Activated T-helper 1 cell treated with anti-CD3 and anti-CD28 coated beads, Interleukin-2, amount 50 U/mL, for 16 hours (primary cell): ENCODE measurements around the gene TBC1D2.
A peak's percentile ranks its signal among the peaks of the same experiment; 100 is the strongest.
"Not testable (repeated sequence)": the region's sequence is repeated elsewhere in the genome, so short reads cannot be mapped to it uniquely, and the experiment has no call there.

Experiments used
- DNase-seq, 2 donors: peaks; one replicate each; pipeline ENCODE4 v3.0.0-alpha.2; 2020; ENCODE audit warnings: low read depth in 1 of 2, low spot score in 1 of 2

The TBC1D2 gene

DNA sequence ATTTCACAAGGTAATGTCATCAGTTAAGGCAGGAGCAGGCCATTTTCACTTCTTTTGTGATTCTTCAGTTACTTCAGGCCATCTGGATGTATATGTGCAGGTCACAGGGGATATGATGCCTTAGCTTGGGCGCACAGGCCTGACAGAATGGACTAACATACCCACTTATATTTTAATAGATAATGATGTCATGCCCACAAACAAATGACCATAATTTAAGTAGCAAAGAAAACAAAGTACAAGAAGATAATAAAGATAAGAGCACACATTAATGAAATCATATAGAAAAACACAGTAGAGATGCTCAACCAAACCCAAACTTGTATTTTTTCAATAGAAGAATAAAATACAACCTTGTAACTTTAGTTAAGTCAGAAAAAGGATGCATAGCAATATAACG is 19.7 kb upstream of the TBC1D2 start:
- DNase-seq = no peak

DNA sequence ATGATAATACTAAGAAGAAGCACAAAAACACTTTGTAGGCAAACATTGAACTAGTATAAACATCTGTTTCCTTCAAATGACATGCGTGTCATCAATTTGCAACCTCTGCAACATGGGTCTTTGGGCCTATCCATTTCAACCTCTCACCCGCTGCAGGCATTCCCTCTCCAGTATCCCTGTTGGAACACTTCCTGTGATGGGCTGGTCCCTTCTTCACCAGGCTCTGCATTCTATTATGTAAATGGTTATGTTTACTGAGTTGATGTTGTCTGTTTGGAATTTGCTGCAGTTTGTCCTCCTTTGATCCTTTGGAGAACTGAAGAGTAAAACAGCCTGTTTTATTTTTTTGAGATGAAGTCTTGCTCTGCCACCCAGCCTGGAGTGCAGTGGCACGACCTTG is 16.6 kb upstream of the TBC1D2 start:
- no peak for DNase-seq

DNA sequence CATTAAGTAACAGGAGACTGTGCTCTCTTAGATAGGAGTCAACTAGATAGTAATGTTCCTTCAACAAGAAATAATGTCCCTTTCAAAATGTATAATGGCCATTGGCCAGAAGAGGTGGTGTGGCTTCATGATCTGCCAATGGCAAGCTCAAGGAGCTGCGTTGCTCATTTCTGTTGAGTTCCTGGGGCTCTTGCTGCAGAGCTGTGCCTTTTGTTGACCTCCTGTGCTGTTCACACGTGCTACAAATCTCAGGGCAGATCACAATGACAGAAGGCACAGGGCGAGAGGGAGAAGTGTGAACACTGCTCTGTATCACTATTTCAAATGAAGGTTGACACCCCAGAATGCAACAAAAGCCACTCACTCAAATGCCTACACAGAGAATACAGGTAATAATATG is 16.0 kb upstream of the TBC1D2 start:
- DNase-seq = no peak

DNA sequence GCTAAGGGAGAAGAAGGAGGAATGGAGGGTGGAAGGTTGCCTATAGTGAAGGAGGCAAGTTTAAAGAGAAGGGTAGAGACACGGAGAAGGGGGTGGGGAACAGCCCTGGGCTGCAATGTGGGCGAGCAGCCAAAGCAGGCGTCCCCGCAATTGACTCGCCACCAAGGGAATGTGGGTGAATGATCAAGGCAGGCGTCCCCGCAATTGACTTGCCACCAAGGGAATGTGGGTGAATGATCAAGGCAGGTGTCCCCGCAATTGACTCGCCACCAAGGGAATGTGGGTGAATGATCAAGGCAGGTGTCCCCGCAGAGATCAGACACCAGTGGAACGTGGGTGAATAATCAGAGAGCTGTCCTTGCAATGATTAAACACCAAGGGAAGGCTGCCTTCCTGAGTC is 14.8 kb upstream of the TBC1D2 start:
- DNase-seq = not testable (repeated sequence)

DNA sequence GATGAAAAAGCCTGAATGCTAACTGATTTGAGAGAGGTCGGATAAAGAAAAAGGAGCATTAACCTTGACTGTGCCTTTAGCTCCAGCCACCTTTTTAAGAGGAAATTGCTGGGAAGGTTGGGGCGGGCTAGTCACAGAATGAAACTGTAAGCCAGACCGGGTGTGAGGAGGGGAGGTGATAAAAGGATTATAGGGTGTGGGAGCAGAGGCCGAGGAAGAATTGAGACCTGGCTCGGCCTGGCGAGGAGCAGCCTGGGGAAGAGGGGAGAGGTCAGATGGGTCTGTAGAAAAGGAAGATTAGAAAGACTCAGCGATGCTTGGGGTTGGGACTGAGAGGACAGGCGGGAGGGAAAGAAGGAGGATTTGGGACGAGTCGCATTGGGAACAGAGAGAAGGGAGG is 14.2 kb upstream of the TBC1D2 start:
- DNase-seq = not testable (repeated sequence)

DNA sequence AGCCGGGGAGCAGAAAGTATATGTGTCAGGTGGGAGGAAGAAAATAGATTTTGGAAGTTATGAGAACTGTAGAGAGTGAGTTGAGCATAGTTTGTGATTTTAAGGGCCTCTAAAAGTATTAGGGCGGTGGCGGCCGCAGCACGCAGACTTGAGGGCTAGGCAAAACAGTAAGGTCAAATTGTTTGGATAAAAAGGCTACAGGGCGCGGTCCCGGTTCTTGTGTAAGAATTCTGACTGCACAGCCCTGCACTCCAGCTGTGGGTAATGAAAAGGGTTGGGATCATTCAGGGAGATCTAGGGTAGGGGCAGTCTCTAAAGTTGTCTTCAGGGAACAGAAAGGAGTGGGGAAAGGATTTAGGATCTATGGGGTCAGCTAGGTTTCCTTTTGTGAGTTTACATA is 12.1 kb upstream of the TBC1D2 start:
- not testable (repeated sequence) for DNase-seq

DNA sequence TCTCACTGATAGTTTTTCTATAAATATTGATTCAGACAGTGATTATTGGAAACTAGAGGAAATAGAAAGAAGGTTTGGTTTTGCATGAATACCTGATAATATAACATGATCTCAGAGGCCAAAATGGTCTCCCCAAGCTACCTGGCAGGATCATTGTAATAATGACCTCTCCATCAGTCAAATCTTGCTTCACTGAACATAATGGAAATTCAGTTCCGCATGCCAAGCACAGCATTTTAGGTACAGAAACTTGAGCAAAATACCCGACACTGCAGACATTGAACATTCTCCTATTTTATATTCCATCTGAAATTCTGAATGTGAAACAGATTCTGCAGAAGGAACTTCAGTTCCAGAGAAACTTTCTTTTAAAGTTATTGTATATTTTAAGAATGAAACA is 9.1 kb upstream of the TBC1D2 start:
- DNase-seq = no peak

DNA sequence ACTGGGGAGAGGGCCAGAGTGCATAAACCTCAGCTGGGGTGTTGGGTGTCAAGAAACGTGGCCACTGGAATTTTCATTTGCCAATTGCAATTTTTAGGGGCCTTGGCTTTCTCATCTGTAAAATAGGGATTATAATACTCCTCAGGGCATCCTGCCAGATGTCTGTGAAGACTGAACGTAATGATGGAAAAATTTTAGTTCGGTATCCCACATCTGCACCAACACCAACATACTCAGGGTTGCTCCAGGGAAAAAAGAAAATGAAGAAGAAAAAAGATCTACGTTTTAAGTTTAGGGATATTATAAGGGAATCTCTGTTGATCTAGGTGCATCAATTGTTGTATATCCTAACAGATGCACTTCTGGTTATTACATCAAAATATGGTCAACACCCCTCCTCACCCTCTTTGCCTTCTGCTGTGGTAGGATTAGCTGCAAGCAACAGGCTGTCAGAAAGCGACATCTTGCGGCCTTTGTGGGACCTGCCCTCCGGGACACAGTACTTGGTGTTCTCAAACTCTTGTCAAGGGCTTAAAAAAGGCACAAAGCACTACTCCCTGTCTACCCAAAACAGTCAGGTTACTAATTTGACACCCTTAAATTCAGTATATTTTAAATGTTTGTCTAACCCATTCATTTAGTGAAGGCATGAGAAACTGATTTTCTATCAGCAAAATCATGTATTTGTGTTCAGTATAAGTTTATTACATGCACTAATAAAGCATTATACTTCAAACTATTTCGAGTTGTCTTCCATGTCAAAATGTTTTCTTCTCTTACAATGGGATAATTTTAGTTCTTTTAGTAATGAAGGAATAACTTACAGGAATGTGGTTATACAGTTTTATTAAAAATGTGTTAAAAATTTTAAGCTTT is 8.3 kb upstream of the TBC1D2 start:
- peak; percentile 60 to 67 for DNase-seq

DNA sequence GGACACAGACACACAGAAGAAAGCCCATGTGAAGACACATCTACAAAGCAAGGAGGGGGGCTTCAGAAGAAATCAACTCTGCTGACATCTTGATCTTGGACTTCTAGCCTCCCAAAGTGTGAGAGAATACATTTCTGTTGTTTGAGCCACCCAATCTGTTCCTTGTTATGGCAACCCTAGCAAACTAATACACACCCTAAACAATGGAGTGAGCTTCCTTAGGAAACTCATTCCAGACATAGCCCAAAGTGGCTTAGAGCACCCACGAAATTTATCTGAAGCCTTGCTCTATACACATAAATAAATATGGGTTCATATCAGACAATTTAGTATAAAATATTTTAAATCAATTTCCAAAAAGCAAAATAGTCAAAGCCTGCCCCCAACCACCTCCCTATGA is 7.6 kb upstream of the TBC1D2 start:
- DNase-seq = no peak

DNA sequence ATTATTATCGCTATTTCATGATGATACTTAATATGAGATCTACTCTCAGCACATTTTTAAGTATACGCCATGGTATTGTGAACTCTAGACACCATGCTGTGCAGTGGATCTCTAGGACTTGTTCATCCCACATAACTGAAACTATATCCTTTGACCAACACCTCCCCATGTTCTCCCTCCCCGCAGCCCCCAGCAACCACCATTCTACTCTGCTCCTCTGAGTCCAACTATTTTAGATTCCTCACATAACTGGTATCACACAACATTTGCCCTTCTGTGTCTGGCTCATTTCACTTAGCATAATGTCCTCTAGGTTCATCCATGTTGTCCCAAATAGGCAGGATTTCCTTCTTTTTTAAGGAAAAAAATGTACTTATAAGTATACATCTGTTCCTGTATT is 6.6 kb upstream of the TBC1D2 start:
- DNase-seq = no peak

DNA sequence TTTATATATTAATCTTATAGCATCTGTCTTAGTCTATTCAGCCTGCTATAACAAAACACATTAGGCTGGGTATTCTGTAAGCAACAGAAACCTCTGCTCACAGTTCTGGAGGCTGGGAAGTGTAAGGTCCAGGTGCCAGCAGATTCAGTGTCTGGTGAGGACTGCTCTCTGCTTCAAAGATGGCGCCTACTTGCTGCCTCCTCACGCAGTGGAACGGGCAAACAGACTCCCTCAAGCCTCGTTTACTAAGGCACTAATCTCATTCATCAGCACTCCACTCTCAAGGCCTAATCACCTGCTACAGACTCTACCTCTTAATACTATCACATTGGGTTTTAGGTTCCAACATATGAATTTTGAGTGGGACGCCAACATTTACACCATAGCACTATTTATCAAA is 5.2 kb upstream of the TBC1D2 start:
- DNase-seq = no peak

DNA sequence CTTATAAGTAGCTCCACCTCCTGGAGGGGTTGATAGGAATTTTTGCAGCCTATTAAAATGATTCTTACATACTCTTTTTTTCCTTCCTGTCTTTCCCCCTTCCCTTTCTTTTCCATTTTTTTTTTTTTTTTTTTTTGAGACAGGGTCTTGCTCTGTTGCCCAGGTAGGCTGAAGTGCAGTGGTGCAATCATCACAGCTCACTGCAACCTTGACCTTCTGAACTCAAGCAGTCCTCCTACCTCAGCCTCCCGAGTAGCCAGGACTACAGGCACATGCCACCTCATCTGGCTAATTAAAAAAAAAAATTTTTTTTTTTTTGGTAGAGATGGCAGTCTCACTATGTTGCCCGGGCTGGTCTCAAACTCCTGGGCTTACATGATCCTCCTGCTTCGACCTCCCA is 4.3 kb upstream of the TBC1D2 start:
- DNase-seq = no peak

DNA sequence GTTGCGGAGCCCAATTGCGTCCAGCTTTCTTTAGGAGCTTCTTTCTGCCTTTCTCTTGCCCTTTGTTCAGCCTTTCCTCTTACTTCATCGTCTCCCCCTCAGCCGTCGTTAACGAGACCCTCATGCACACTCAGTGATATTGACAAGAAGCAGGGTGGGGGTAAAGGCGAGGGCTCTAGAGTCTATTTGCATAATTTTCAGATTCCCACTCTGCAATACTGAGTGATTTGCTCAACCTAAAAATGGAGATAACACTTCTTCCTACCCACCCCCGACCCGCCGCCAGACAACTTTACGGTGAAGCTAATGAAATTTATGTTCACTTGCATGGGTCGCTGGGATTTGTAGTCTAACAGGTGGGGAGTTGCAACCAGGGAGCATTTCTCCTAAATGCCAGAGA is 1.3 kb upstream of the TBC1D2 start:
- DNase-seq = no peak

DNA sequence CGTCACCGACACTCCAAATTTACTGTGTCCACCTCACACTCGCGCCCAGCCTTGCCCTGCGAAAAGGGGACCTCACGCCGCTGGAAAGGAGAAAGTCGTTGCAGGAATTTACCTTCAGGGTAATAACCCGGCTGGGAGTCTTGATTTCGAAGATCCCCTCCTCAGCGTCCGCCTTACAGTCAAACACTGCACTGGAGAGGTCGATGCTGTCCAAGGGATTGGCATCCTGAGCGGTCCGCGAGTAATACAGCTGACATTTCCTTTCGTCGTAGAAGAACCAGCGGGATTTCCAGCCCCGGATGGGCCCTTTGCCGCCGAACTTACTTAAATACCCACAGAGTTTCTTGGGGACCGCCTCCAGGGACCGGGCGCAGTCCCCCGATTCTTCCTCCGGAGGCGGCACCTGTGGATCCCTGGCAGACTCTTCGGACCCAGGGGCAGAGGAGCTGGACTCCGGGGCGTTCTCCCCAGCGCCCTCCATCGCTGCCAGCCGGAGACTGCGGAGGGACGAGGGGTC is 330 bp downstream of the TBC1D2 start:
- DNase-seq = no peak

DNA sequence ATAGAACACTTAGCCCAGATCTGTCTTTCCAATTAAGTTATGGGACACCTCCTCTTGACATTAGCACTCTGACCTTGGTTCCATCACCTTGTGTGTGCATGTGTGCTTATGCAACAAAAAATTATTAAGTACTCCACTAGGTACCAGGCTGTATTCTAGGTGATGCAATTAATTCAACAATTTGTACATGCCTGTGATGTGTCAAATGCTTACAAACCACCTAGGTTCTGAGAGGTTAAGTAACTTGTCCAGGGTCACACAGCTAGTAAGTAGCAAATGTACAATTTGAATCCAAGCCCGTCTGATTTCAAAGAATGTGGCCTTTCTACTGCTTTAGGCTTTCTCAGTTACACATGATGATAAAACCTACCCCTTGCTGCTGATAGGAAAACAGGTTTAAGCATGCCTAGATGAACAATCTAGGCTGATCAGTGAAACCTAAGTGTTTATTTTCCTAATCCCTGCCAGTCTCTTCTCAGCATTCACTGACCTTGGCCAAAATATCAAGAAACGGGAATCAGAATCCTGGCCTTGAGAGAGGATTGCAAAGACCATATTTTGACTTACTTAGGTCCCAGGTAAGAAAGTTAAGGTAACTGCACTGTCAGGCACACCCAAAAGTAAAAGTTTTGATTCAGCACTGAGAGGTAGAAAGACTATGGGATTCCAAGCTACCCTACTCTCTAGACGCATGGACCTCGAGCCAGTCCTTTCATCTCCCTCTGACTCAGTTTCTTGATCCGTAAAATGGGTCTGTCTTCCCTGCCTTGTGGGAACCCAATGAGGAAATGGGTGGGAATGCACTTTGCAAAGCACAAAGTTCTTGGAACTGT is 1.0 kb downstream of the TBC1D2 start:
- DNase-seq = no peak

DNA sequence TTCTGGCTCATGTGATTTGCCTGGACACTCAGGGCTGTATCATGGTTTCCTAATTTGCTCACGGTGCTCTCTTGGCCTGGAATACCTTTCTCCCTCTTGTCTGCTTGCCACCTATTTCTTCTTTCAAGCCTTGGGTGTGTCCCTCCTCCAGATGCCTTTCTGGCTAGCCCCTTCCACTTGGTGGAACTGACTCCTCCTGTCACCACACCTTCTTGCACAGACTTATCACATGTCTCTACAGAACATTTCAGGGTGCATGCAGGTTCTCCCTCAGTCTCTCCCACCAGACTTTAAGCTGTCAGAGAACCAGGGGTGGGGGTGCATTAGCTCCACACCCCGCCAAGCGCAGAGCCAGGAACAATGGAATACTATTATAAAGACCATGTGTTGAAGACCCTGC is 1.9 kb downstream of the TBC1D2 start:
- no peak for DNase-seq

DNA sequence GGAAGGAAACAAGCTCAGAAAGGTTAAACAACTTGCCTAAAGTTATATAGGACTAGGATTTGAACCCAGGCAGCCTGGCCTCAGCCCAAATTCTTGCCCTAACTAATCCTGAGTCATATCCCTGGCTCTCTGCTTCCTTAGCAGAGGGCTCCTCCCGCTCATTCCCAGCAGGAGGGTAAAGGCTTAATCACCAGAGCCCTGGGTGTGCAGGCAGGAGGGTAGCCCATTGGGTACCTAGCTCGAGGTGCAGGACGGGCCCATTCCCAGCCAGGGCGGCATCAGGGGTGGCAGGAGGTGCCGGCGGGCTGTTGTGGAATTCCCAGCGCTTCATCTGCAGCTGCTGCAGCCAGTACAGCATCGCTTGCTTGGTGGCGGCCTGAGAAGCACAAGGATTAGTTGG is 3.9 kb downstream of the TBC1D2 start:
- no peak for DNase-seq

DNA sequence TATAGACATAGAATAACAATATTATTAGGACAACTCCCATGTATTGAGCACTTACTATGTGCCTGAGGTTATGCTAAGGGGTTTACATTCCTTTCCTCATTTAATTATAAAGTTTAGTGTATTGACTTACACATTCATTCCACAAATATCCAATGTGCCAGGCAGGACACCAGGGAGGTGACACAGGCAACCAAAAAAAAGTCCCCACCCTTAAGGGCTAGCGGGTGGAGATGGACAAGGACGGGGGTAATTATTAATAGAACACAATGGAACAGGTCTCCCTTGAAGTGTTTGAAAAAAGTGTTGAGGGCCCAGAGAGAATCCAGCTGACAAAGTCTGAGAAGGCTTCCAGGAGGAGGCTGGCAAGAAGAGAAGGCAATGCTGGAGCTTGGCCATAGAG is 5.7 kb downstream of the TBC1D2 start:
- DNase-seq = no peak

DNA sequence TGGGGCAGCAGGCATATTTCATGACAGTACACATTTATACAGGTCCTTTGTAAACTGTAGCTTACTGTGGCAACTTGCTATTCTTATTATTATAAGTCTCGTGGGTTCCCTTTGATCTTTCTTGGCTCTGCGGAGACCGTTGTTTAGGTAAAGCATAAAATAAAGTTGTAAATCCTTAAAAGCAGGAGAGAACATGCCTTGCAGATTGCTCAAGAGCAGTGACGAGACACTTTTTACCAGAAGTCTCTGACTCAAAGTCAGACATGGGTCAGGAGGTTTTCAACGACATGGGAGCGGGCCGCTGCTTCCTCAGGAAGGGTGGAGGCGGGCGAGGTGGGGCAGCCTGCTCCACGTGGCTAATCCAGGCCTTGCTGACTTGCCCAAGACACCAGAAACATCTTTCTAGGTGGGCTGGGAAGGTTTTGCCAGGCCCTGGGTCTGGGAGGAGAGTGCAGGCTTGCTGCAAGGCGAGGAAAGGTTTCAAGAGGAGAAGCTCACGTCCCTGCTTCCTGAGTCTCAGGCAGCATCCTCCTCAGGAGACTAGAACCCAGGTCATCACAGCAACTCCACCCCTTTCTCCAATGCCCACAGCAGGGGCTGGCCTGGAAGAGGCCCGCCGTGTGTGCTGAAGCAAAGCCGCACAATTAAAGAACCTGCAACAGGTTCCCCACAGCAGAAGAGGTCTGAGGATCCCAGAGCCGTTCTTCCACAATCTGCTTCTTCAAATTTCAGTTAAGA is 6.5 kb downstream of the TBC1D2 start:
- DNase-seq = no peak

DNA sequence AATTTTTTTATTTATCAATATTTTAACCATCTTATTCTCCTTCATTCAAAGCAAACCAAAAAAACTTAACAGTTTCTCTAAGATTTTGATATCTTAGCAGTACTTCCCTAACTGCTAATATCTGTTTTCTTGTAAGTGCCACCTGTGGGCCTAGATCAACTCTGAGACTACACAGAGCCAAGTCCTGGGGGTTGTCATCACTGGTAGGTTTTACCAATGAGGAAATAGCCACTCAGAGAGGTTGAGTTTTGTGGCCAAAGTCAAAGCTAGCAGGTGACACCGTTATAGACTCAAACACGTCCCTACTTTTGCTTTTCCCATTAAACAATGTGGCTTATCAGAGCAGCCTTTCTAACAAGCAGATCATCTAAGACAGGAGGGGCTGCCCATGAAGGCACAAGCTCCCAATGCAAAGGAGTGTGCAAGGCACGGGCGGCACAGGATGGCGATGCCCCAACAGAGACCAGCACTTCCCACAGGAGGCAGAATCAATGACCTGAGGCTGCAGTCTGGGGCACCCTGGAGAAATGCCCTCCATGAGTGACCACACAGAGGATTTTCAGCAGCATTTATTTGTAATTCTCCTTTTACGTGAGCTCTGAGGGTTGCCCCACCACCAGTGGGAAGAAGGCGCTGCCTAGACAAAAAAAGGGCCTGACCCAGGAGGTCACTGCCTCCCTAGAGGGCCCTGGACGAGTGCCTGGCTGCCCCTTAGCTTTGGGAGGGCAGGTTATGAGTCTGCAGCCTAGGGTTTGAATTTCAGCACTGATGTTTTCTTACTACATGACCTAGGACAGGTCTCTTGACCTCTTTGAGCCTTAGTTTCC is 7.4 kb downstream of the TBC1D2 start:
- no peak for DNase-seq

DNA sequence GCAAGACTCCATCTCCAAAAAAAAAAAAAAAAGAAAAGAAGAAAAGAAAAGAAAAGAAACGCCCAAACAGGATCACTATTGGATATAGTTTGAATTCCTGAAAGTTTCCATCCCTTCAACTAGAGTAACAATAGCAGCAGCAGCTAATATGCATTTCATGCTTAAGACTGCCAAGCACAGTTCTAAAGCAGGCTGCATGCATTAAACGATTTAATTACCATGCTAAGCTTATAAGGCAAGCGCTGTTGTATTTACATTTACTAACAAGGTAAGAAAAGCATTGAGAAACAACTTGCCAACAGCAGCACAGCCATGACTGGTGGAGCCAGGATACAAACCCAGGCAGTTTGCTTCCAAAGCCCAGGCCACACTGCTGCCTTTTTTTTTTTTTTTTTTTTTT is 13.0 kb downstream of the TBC1D2 start:
- no peak for DNase-seq
